Liver (tissue), 9 donors: ENCODE results near the gene EXPH5. TPM values are rescaled to one million over a fixed set of nuclear protein-coding genes. Genes with fewer than 3 reads are reported as not detected.

Experiments
- DNase-seq: peaks from one replicate; pipeline ENCODE4 v3.0.0-alpha.2; 2017; ENCODE audit warnings: low spot score
- H3K27ac ChIP-seq, 2 donors: one replicate each; pipeline ENCODE4 v1.7.0; 2013; ENCODE audit warnings: inconsistent platforms in 2 of 2, low read length in 2 of 2, control low read depth in 1 of 2, low read depth in 1 of 2, mild to moderate bottlenecking in 1 of 2
- H3K27me3 ChIP-seq, 4 donors: one replicate each; pipeline versions ENCODE4 v1.6.1 to v1.7.0; 2013; ENCODE audit warnings: low read length in 3 of 4, inconsistent platforms in 1 of 4, mild to moderate bottlenecking in 1 of 4, moderate library complexity in 1 of 4; ENCODE audit not compliant: control insufficient read depth in 4 of 4, insufficient read depth in 4 of 4
- H3K36me3 ChIP-seq, 4 donors: one replicate each; pipeline versions ENCODE4 v1.6.1 to v1.7.0; 2013; ENCODE audit warnings: low read length in 3 of 4, mild to moderate bottlenecking in 3 of 4, low read depth in 1 of 4, moderate library complexity in 1 of 4; ENCODE audit not compliant: control insufficient read depth in 4 of 4, insufficient read depth in 3 of 4
- H3K4me1 ChIP-seq, 4 donors: one replicate each; pipeline versions ENCODE4 v1.6.1 to v1.7.0; 2013; ENCODE audit warnings: low read length in 3 of 4, mild to moderate bottlenecking in 3 of 4, moderate library complexity in 1 of 4; ENCODE audit not compliant: control insufficient read depth in 4 of 4, insufficient read depth in 4 of 4
- H3K4me3 ChIP-seq, 3 donors: one replicate each; pipeline versions ENCODE4 v1.6.1 to v1.7.0; 2013; ENCODE audit warnings: low read length in 3 of 3, control low read depth in 1 of 3, low read depth in 1 of 3, mild to moderate bottlenecking in 1 of 3
- H3K9ac ChIP-seq, 2 donors: one replicate each; pipeline ENCODE4 v1.7.0; 2013; ENCODE audit warnings: low read length in 2 of 2, mild to moderate bottlenecking in 2 of 2, moderate library complexity in 2 of 2, control low read depth in 1 of 2, low read depth in 1 of 2
- H3K9me3 ChIP-seq, 4 donors: one replicate each; pipeline versions ENCODE4 v1.6.1 to v1.7.0; 2013; ENCODE audit warnings: low read length in 3 of 4; ENCODE audit not compliant: control insufficient read depth in 4 of 4
- EGR1 ChIP-seq, 2 donors: IDR thresholded peaks; 2 replicates each; pipeline ENCODE4 v1.6.1; 2016 to 2018; ENCODE audit warnings: antibody characterized with exemption in 2 of 2, low read depth in 2 of 2
- FOXA1 ChIP-seq: IDR thresholded peaks from 2 replicates; pipeline ENCODE4 v1.6.1; 2016; ENCODE audit warnings: antibody characterized with exemption
- FOXA2 ChIP-seq: IDR thresholded peaks from 2 replicates; pipeline ENCODE4 v1.6.1; 2016; ENCODE audit warnings: antibody characterized with exemption
- GABPA ChIP-seq, 2 donors: IDR thresholded peaks in 1 of 2; conservative IDR thresholded peaks in 1 of 2; 2 replicates each; pipeline ENCODE4 v1.6.1; 2016; ENCODE audit warnings: antibody characterized with exemption in 2 of 2, mild to moderate bottlenecking in 1 of 2, moderate library complexity in 1 of 2
- HNF4A ChIP-seq, 2 donors: conservative IDR thresholded peaks; 2 replicates each; pipeline ENCODE4 v1.6.1; 2016; ENCODE audit warnings: antibody characterized with exemption in 2 of 2, mild to moderate bottlenecking in 2 of 2
- HNF4G ChIP-seq: IDR thresholded peaks from 2 replicates; pipeline ENCODE4 v1.6.1; 2016; ENCODE audit warnings: antibody characterized with exemption
- JUND ChIP-seq, 2 donors: IDR thresholded peaks; 2 replicates each; pipeline ENCODE4 v1.6.1; 2016; ENCODE audit warnings: antibody characterized with exemption in 2 of 2
- NR2F2 ChIP-seq: IDR thresholded peaks from 2 replicates; pipeline ENCODE4 v1.6.1; 2016; ENCODE audit warnings: antibody characterized with exemption
- SP1 ChIP-seq: IDR thresholded peaks from 2 replicates; pipeline ENCODE4 v1.6.1; 2018; ENCODE audit warnings: antibody characterized with exemption, mild to moderate bottlenecking
- TAF1 ChIP-seq: conservative IDR thresholded peaks from 2 replicates; pipeline ENCODE4 v1.6.1; 2016; ENCODE audit warnings: antibody characterized with exemption, mild to moderate bottlenecking
- YY1 ChIP-seq: IDR thresholded peaks from 2 replicates; pipeline ENCODE4 v1.6.1; 2016; ENCODE audit warnings: antibody characterized with exemption, mild to moderate bottlenecking
- WGBS: extraction: QIAGEN DNeasy Blood & Tissue Kit; methylation state at CpG from one replicate; pipeline ENCODE4 v1.1.7; 2013; 5-methylcytosine and 5-hydroxymethylcytosine counted together
- polyA plus RNA-seq, 2 donors: library from polyadenylated mRNA; stranded (reverse) in 1 of 2; unstranded in 1 of 2; fragments of 200-250 nt in 1 of 2; fragments of >200 nt in 1 of 2; fragmentation: Nextera tagmentation in 1 of 2; extraction: Ambion mirVana in 1 of 2; gene quantifications; one replicate each; pipeline versions ENCODE4 v1.2.1 to v1.2.3, GENCODE V29; 2013 to 2015
- total RNA-seq, 2 donors: library from RNA; depleted of rRNA; stranded (reverse); fragments of >200 nt; gene quantifications; one replicate each; pipeline ENCODE4 v1.2.3, GENCODE V29; 2014
- TF ChIP-seq, protein P1 (sequence below): IDR thresholded peaks from 2 replicates; pipeline ENCODE4 v1.6.1; 2016; ENCODE audit warnings: antibody characterized with exemption
- TF ChIP-seq, protein P2 (sequence below): IDR thresholded peaks from 2 replicates; pipeline ENCODE4 v1.6.1; 2016; ENCODE audit warnings: antibody characterized with exemption, mild to moderate bottlenecking
- TF ChIP-seq, protein P3 (sequence below): fragments of 150-350 bp; IDR thresholded peaks from 2 replicates; pipeline ENCODE4 v1.5.1; 2017; ENCODE audit warnings: improper control_type of control experiment, low read depth, low read length; ENCODE audit not compliant: missing input control
- TF ChIP-seq, protein P4 (sequence below): IDR thresholded peaks from 2 replicates; pipeline ENCODE4 v1.6.1; 2016; ENCODE audit warnings: antibody characterized with exemption
- TF ChIP-seq, protein P5 (sequence below): IDR thresholded peaks from 2 replicates; pipeline ENCODE4 v1.6.1; 2016; ENCODE audit warnings: antibody characterized with exemption
- donor health status: healthy.
- donor health status: healthy.
- donor health status: healthy.
- donor health status: healthy.
- donor health status: healthy.

EXPH5 gene
- total and polyA plus RNA-seq, 4 donors: 0.47 to 6.1 (median 1.5) TPM

DNA sequence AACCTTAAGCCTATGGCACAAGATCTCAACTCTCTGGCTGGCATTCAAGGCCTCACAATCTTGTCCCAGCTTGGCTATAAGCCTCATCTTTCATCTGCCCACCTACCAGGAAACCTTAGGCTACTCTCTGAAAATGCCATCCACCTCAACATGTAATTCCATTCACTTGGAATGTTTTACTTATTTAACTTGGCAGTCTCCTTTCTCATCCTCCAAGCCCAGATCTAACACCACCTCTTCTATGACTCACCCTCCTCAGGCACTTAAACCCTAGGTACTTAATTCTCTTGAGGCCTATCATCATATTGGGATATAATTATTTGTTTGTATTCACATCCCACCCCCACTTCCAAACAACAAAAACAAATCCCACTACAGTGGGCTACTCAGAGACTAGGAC is 110.4 kb downstream of the EXPH5 start:
- Histone ChIP-seq H3K4me3 (no peak overlapping the region), H3K9ac (no peak overlapping the region), H3K9me3 (no peaks in the 10 kb centered on the region), H3K27me3 (no peaks in the 10 kb centered on the region), H3K36me3 (peaks cover 2 to 34% (median 20%) of the 10 kb centered on the region in 4 donors), H3K27ac (no peak overlapping the region), H3K4me1 (no peaks in the 10 kb centered on the region)
- no peak for DNase-seq
- TF ChIP-seq HNF4G: no peak
- TF ChIP-seq, protein P1, sequence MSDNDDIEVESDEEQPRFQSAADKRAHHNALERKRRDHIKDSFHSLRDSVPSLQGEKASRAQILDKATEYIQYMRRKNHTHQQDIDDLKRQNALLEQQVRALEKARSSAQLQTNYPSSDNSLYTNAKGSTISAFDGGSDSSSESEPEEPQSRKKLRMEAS: no peak
- TF ChIP-seq TAF1: no peak
- TF ChIP-seq, protein P2, sequence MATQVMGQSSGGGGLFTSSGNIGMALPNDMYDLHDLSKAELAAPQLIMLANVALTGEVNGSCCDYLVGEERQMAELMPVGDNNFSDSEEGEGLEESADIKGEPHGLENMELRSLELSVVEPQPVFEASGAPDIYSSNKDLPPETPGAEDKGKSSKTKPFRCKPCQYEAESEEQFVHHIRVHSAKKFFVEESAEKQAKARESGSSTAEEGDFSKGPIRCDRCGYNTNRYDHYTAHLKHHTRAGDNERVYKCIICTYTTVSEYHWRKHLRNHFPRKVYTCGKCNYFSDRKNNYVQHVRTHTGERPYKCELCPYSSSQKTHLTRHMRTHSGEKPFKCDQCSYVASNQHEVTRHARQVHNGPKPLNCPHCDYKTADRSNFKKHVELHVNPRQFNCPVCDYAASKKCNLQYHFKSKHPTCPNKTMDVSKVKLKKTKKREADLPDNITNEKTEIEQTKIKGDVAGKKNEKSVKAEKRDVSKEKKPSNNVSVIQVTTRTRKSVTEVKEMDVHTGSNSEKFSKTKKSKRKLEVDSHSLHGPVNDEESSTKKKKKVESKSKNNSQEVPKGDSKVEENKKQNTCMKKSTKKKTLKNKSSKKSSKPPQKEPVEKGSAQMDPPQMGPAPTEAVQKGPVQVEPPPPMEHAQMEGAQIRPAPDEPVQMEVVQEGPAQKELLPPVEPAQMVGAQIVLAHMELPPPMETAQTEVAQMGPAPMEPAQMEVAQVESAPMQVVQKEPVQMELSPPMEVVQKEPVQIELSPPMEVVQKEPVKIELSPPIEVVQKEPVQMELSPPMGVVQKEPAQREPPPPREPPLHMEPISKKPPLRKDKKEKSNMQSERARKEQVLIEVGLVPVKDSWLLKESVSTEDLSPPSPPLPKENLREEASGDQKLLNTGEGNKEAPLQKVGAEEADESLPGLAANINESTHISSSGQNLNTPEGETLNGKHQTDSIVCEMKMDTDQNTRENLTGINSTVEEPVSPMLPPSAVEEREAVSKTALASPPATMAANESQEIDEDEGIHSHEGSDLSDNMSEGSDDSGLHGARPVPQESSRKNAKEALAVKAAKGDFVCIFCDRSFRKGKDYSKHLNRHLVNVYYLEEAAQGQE: no peak
- no peak for TF ChIP-seq NR2F2
- TF ChIP-seq EGR1 (IDR thresholded peaks at IDR 0.05; ENCODE audit: low read depth in 2 of 2): no peak
- TF ChIP-seq GABPA (IDR thresholded peaks at IDR 0.05 in 1 of 2, conservative IDR thresholded peaks at IDR 0.05 in 1 of 2): no peak
- TF ChIP-seq, protein P3, sequence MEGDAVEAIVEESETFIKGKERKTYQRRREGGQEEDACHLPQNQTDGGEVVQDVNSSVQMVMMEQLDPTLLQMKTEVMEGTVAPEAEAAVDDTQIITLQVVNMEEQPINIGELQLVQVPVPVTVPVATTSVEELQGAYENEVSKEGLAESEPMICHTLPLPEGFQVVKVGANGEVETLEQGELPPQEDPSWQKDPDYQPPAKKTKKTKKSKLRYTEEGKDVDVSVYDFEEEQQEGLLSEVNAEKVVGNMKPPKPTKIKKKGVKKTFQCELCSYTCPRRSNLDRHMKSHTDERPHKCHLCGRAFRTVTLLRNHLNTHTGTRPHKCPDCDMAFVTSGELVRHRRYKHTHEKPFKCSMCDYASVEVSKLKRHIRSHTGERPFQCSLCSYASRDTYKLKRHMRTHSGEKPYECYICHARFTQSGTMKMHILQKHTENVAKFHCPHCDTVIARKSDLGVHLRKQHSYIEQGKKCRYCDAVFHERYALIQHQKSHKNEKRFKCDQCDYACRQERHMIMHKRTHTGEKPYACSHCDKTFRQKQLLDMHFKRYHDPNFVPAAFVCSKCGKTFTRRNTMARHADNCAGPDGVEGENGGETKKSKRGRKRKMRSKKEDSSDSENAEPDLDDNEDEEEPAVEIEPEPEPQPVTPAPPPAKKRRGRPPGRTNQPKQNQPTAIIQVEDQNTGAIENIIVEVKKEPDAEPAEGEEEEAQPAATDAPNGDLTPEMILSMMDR: no peak
- no peak for TF ChIP-seq SP1
- no peak for TF ChIP-seq YY1
- TF ChIP-seq, protein P4, sequence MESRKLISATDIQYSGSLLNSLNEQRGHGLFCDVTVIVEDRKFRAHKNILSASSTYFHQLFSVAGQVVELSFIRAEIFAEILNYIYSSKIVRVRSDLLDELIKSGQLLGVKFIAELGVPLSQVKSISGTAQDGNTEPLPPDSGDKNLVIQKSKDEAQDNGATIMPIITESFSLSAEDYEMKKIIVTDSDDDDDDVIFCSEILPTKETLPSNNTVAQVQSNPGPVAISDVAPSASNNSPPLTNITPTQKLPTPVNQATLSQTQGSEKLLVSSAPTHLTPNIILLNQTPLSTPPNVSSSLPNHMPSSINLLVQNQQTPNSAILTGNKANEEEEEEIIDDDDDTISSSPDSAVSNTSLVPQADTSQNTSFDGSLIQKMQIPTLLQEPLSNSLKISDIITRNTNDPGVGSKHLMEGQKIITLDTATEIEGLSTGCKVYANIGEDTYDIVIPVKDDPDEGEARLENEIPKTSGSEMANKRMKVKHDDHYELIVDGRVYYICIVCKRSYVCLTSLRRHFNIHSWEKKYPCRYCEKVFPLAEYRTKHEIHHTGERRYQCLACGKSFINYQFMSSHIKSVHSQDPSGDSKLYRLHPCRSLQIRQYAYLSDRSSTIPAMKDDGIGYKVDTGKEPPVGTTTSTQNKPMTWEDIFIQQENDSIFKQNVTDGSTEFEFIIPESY: no peak
- TF ChIP-seq, protein P5, sequence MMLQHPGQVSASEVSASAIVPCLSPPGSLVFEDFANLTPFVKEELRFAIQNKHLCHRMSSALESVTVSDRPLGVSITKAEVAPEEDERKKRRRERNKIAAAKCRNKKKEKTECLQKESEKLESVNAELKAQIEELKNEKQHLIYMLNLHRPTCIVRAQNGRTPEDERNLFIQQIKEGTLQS: no peak
- TF ChIP-seq JUND (IDR thresholded peaks at IDR 0.05): no peak

DNA sequence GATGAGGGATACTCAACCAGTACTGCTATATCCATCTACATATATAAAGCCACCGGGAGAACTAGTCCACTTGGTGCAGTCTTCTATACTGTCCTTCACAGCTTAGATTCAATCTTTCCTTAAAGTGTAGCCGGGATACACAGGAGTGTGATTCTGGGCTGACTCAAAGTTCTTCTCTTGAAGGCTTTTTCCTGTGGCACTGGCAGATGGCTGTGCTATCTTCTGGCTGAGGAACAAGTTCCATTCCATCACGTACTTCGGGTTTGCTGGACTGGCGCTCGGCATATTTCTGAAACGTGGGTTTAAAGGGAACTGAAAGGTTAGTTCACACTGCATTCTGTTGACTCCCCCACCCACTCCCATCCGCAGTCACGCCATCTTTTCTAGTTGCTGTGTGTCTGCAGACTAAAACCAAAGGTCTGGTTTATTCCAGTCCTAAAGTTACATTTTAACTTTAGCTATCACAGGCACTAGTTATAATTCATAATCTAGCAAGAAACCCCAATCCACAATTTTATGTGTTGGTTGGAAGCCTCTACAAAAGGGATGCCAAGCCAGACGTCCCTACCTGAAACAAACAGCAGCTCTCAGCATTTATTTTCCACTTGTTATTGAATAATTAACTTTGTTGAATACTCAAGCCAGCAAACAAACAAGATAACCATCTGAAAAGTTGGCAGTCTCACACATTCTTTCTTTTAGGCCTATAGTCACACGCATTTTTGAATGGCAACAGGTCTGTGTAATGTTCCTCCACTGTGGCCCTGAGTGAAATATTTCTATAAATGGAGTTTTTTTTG is 118.7 kb downstream of the EXPH5 start:
- no peak for DNase-seq
- TF ChIP-seq, protein P5: no peak
- TF ChIP-seq FOXA1: peak; percentile 35
- TF ChIP-seq SP1: peak; percentile 79
- TF ChIP-seq, protein P2: peak; percentile 64
- no peak for TF ChIP-seq JUND (IDR thresholded peaks at IDR 0.05)
- TF ChIP-seq, protein P1: no peak
- TF ChIP-seq HNF4A (conservative IDR thresholded peaks at IDR 0.05): peak in 1 of 2 donors; percentile 50
- TF ChIP-seq FOXA2: peak; percentile 48
- TF ChIP-seq GABPA (IDR thresholded peaks at IDR 0.05 in 1 of 2, conservative IDR thresholded peaks at IDR 0.05 in 1 of 2): no peak

More for the DNA sequence above, 118.7 kb downstream of the EXPH5 start:
- peaks cover 0 to 22% (median 11%) of the 10 kb centered on the region in 4 donors for H3K4me1 ChIP-seq
- no peaks in the 10 kb centered on the region for H3K9me3 ChIP-seq
- H3K27ac ChIP-seq: peak overlapping the region; percentile 74 to 77
- no peaks in the 10 kb centered on the region for H3K27me3 ChIP-seq
- H3K9ac ChIP-seq: peak overlapping the region; percentile 62 to 88
- peaks cover 2 to 3% (median 3%) of the 10 kb centered on the region in 4 donors for H3K36me3 ChIP-seq
- peak overlapping the region; percentile 0 to 53 (median 51) for H3K4me3 ChIP-seq
- WGBS: 32% methylated on average over 11 of the region's 11 CpGs
